ENCODE data around the gene C19orf53.

C19orf53 gene

DNA sequence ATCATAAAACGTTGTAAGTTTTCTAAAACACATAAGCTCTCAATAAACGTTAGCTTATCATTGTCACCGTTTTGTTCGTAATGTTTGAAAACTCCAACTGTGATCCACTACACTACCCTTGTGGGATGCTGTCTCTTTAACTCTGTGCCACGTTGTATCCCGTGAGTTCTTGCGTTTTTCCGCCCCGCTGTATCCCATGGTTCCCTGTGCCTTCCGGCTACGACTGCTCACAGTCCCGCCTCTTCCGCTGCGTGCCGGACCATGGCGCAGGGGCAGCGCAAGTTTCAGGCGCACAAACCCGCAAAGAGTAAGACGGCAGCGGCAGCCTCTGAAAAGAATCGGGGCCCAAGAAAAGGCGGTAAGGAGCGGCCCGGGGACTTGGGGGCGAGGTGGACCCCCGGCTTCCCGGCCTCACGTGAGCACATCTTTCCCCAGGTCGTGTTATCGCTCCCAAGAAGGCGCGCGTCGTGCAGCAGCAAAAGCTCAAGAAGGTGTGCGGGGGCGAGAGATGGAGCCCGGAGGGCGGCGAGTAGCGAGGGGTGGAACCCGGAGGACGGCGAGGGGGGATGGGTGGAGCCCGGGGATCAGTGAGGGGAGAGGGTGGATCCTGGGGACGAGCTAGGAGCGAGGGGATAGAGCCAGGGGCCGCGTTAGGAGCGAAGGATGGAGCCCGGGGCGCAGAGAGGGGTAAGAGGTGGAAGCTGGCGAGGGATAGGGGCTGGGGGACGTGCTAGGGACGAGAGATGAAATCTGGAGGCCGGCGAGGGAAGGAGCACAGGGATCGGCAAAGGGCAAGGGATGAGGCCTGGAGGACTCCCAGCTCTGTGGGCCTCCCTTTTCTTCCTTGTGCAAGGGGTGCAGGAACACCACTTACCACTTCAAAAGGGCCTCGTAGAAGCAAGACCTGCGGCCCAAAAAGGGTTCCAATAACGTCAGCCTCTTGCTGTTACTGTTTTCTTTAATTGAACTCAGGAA is at the start of gene C19orf53:
C19orf53 (plus strand) TSS at position 240 of the 975 bp plus-strand sequence; CDS start at position 262, 22 bp downstream.
- peak within 1 kb of the TSS; percentile 86 for H3K27ac ChIP-seq
- peak; percentile 31; the same call in 1 of the 2 replicates for TF ChIP-seq ZFX (IDR thresholded peaks at IDR 0.05)
- TF ChIP-seq, protein P1, sequence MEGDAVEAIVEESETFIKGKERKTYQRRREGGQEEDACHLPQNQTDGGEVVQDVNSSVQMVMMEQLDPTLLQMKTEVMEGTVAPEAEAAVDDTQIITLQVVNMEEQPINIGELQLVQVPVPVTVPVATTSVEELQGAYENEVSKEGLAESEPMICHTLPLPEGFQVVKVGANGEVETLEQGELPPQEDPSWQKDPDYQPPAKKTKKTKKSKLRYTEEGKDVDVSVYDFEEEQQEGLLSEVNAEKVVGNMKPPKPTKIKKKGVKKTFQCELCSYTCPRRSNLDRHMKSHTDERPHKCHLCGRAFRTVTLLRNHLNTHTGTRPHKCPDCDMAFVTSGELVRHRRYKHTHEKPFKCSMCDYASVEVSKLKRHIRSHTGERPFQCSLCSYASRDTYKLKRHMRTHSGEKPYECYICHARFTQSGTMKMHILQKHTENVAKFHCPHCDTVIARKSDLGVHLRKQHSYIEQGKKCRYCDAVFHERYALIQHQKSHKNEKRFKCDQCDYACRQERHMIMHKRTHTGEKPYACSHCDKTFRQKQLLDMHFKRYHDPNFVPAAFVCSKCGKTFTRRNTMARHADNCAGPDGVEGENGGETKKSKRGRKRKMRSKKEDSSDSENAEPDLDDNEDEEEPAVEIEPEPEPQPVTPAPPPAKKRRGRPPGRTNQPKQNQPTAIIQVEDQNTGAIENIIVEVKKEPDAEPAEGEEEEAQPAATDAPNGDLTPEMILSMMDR (conservative IDR thresholded peaks at IDR 0.05): no peak

- TF ChIP-seq, protein P1 (conservative IDR thresholded peaks at IDR 0.05): no peak
- no peak for TF ChIP-seq ZFX (IDR thresholded peaks at IDR 0.05)
- no peak overlapping the region for H3K27ac ChIP-seq
Measured at GRCh38 chr19:13726323-13726722, 47.9 kb upstream of the C19orf53 start.

- H3K27ac ChIP-seq: no peak overlapping the region
- TF ChIP-seq ZFX (IDR thresholded peaks at IDR 0.05): no peak
- TF ChIP-seq, protein P1 (conservative IDR thresholded peaks at IDR 0.05): no peak
Measured at GRCh38 chr19:13727798-13728197, 46.5 kb upstream of the C19orf53 start.

DNA sequence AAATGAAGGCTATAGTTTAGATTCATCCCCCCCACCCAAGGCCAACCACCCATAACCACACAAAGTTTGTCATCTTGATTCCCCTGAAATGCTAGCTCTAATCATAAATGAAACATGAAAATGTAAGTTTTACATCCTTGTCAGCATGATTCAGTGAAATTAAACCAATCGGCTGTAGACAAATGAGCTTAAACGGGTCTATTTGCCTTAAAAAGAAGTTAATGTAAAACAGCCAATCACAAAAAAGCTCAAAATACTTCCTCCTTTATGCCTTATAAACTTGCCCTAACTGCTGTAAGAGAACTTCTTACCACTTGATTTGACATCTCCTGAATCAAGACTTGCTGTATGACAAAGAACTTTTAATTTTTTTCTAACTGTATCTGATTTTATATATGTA is 44.4 kb upstream of the C19orf53 start:
- TF ChIP-seq, protein P1 (conservative IDR thresholded peaks at IDR 0.05): no peak
- TF ChIP-seq ZFX (IDR thresholded peaks at IDR 0.05): no peak
- H3K27ac ChIP-seq: no peak overlapping the region

- TF ChIP-seq, protein P1 (conservative IDR thresholded peaks at IDR 0.05): no peak
- TF ChIP-seq ZFX (IDR thresholded peaks at IDR 0.05): no peak
Measured at GRCh38 chr19:13731147-13731964, 42.9 kb upstream of the C19orf53 start.

DNA sequence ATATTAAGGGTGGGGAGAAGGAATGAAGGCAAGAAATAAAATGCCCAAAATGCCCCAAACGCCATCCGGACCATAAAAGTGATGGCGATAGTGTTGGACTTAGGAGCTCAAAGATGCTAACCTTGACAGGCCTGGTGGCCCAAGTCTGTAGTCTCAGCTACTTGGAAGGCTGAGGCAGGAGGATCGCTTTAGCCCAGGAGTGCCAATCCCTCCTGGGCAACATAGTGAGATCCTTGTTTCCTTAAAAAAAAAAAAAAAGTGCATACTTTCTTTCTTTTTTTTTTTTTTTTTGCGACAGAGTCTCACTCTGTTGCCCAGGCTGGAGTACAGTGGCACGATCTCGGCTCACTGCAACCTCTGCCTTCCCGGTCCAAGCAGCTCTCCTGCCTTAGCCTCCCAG is 41.9 kb upstream of the C19orf53 start:
- TF ChIP-seq ZFX (IDR thresholded peaks at IDR 0.05): no peak
- TF ChIP-seq, protein P1 (conservative IDR thresholded peaks at IDR 0.05): no peak
- H3K27ac ChIP-seq: peak overlapping the region; percentile 76; the same call in 1 of the 2 replicates

More at GRCh38 chr19:13731147-13731964, 42.9 kb upstream of the C19orf53 start:
- peak overlapping the region; percentile 76 for H3K27ac ChIP-seq

All from C4-2B (cell line).